Mesenchymal stem cell (in vitro differentiated cells and primary cell): ENCODE measurements around the gene GCK.

Experiments used
- DNase-seq: peaks from one replicate; pipeline ENCODE4 v3.0.0-alpha.2; 2013
- H2AFZ ChIP-seq: one replicate; pipeline ENCODE4 v1.6.1; 2013; ENCODE audit warnings: low read depth, mild to moderate bottlenecking, control low read depth, inconsistent platforms, low read length, moderate library complexity
- H2AK5ac ChIP-seq: 2 replicates; pipeline ENCODE4 v1.6.1; 2013; ENCODE audit warnings: low read length, moderate library complexity, mild to moderate bottlenecking, inconsistent platforms; ENCODE audit not compliant: severe bottlenecking
- H2BK120ac ChIP-seq: one replicate; pipeline ENCODE4 v1.6.1; 2013; ENCODE audit warnings: low read depth, mild to moderate bottlenecking, inconsistent platforms, low read length, moderate library complexity
- H2BK12ac ChIP-seq, 2 experiments: one replicate each; pipeline ENCODE4 v1.6.1; 2013; ENCODE audit warnings: inconsistent platforms in 2 of 2, low read length in 2 of 2, mild to moderate bottlenecking in 2 of 2, moderate library complexity in 2 of 2, control low read depth in 1 of 2
- H2BK15ac ChIP-seq: one replicate; pipeline ENCODE4 v1.6.1; 2013; ENCODE audit warnings: mild to moderate bottlenecking, low read depth, inconsistent platforms; ENCODE audit not compliant: poor library complexity, severe bottlenecking
- H2BK5ac ChIP-seq: 2 replicates; pipeline ENCODE4 v1.6.1; 2013; ENCODE audit warnings: low read depth, mild to moderate bottlenecking, low read length, control low read depth, inconsistent platforms; ENCODE audit not compliant: poor library complexity, severe bottlenecking
- H3K14ac ChIP-seq, 2 experiments: one replicate each; pipeline ENCODE4 v1.6.1; 2013; ENCODE audit warnings: inconsistent platforms in 2 of 2, low read length in 2 of 2, control low read depth in 1 of 2, mild to moderate bottlenecking in 1 of 2, moderate library complexity in 1 of 2
- H3K18ac ChIP-seq, 2 experiments: one replicate each; pipeline ENCODE4 v1.6.1; 2013; ENCODE audit warnings: inconsistent platforms in 2 of 2, low read length in 2 of 2, control low read depth in 1 of 2, low read depth in 1 of 2, mild to moderate bottlenecking in 1 of 2
- H3K23ac ChIP-seq, 2 experiments: one replicate each; pipeline ENCODE4 v1.6.1; 2013; ENCODE audit warnings: inconsistent platforms in 2 of 2, low read length in 2 of 2, mild to moderate bottlenecking in 2 of 2, moderate library complexity in 2 of 2, control low read depth in 1 of 2
- H3K27ac ChIP-seq: 2 replicates; pipeline ENCODE4 v1.5.1; 2013; ENCODE audit warnings: mild to moderate bottlenecking, moderate library complexity, low read length, control low read depth, inconsistent platforms; ENCODE audit not compliant: poor library complexity, severe bottlenecking
- H3K27me3 ChIP-seq, 2 experiments: 2 replicates each; pipeline versions ENCODE4 v1.6.1 to v1.7.0; 2013; ENCODE audit warnings: low read length in 2 of 2, mild to moderate bottlenecking in 2 of 2, moderate library complexity in 2 of 2, control low read depth in 1 of 2, inconsistent platforms in 1 of 2; ENCODE audit not compliant: control insufficient read depth in 1 of 2, insufficient read depth in 1 of 2
- H3K36me3 ChIP-seq, 2 experiments: 2 replicates each; pipeline versions ENCODE4 v1.6.1 to v1.7.0; 2013; ENCODE audit warnings: low read length in 2 of 2, control low read depth in 1 of 2, inconsistent platforms in 1 of 2, low read depth in 1 of 2, mild to moderate bottlenecking in 1 of 2; ENCODE audit not compliant: insufficient read depth in 2 of 2, control insufficient read depth in 1 of 2
- H3K4ac ChIP-seq, 2 experiments: one replicate each; pipeline ENCODE4 v1.6.1; 2013; ENCODE audit warnings: inconsistent platforms in 2 of 2, low read length in 2 of 2, mild to moderate bottlenecking in 2 of 2, moderate library complexity in 2 of 2, control low read depth in 1 of 2, low read depth in 1 of 2
- H3K4me1 ChIP-seq: 2 replicates; pipeline ENCODE4 v1.6.1; 2013; ENCODE audit warnings: low read depth, low read length, control low read depth; ENCODE audit not compliant: control insufficient read depth, insufficient read depth
- H3K4me2 ChIP-seq: 2 replicates; pipeline ENCODE4 v1.6.1; 2013; ENCODE audit warnings: low read length, mild to moderate bottlenecking, inconsistent platforms; ENCODE audit not compliant: poor library complexity, severe bottlenecking
- H3K4me3 ChIP-seq, 2 experiments: 2 replicates each; pipeline versions ENCODE4 v1.5.1 to v1.7.0; 2013; ENCODE audit warnings: low read length in 2 of 2, mild to moderate bottlenecking in 2 of 2, control low read depth in 1 of 2, low read depth in 1 of 2; ENCODE audit not compliant: insufficient read depth in 1 of 2
- H3K79me1 ChIP-seq: replicated peaks from 2 replicates; pipeline ENCODE4 v1.6.1; 2013; ENCODE audit warnings: mild to moderate bottlenecking, control low read depth, low read length, inconsistent platforms; ENCODE audit not compliant: poor library complexity, severe bottlenecking
- H3K9ac ChIP-seq: 2 replicates; pipeline ENCODE4 v1.7.0; 2013; ENCODE audit warnings: mild to moderate bottlenecking, low read length, moderate library complexity
- H3K9me3 ChIP-seq: 2 replicates; pipeline ENCODE4 v1.7.0; 2013; ENCODE audit warnings: mild to moderate bottlenecking, low read length; ENCODE audit not compliant: control insufficient read depth
- H4K8ac ChIP-seq: one replicate; pipeline ENCODE4 v1.6.1; 2013; ENCODE audit warnings: inconsistent platforms, mild to moderate bottlenecking, low read length, moderate library complexity
- H4K91ac ChIP-seq: one replicate; pipeline ENCODE4 v1.6.1; 2013; ENCODE audit warnings: mild to moderate bottlenecking, low read length, inconsistent platforms
- WGBS: methylation state at CpG from one replicate; pipeline ENCODE4 v1.1.7; 2013; ENCODE audit warnings: mixed read lengths; 5-methylcytosine and 5-hydroxymethylcytosine counted together

GCK gene

DNA sequence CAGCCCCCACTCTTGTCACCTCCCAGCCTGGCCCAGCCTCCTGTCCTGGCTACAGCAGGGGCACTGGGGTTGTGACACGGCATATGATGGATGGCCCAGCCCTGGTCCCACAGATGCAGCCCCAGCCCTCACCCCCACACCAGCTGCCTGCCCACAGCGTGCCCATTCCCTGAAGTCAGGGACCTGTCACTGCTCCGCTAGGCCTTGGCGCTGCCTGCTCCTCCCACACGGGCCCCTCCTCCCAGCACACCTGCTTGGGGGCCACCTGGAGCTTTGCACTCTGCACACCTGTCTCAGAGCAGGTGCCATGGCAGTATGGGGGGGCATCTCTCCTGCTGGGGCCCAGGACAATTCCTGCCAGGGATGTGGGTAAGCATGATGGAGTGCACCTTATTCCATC, 3.5 kb downstream of the GCK start:
- Histone ChIP-seq H4K8ac (peak overlapping the region; percentile 5), H3K4me3 (no peak overlapping the region), H3K4me2 (no peak overlapping the region), H2BK5ac (no peak overlapping the region), H2AFZ (no peak overlapping the region), H3K4ac (no peak overlapping the region), H3K27me3 (no peaks in the 10 kb centered on the region), H3K23ac (peak overlapping the region in 1 of 2 experiments; percentile 47), H2BK120ac (no peak overlapping the region), H3K27ac (peak overlapping the region; percentile 67), H2BK15ac (no peak overlapping the region), H2BK12ac (peak overlapping the region in 1 of 2 experiments; percentile 59), H3K14ac (no peak overlapping the region), H3K79me1 (no peaks in the 10 kb centered on the region), H3K4me1 (peaks cover 43% of the 10 kb centered on the region), H3K9ac (no peak overlapping the region), H3K18ac (no peak overlapping the region), H3K9me3 (peaks cover 18% of the 10 kb centered on the region), H4K91ac (no peak overlapping the region), H3K36me3 (no peaks in the 10 kb centered on the region), H2AK5ac (peak overlapping the region; percentile 86)
- no peak for DNase-seq
- WGBS, result 86% methylated on average over 5 of the region's 5 CpGs

DNA sequence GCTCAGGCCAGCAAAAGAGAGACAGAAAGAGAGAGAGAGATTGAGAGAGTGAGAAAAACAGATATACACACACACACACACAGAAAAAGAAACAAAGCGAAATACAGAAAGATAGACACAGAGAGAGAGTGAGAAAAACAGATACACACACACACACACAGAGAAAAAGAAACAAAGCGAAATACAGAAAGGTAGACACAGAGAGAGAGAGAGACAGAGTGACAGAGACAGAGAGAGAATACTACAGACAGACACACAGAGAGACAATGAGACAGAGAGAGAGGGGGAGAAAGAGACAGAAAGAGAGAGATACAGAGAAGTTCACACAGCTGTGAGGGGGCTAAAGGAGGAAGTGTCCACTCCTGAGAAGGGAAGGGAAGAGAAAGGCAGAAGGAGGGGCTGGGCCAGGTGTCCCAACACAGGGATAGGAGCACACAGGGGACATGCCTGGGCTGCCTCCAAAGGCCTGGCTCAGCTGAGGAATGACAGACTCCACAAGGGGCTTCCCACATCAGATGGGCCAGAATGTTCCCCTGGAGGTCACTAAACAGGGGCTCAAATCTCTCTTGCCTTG, 4.3 kb downstream of the GCK start:
- Histone ChIP-seq H3K4me3 (no peak overlapping the region), H3K36me3 (no peaks in the 10 kb centered on the region), H2AK5ac (peak overlapping the region; percentile 86), H4K91ac (no peak overlapping the region), H3K4ac (peak overlapping the region; percentile 11 to 43), H3K23ac (no peak overlapping the region), H3K27ac (peak overlapping the region; percentile 67), H2BK12ac (peak overlapping the region in 1 of 2 experiments; percentile 2), H2BK5ac (peak overlapping the region; percentile 3), H4K8ac (peak overlapping the region; percentile 38), H2AFZ (peak overlapping the region; percentile 21), H3K18ac (peak overlapping the region in 1 of 2 experiments; percentile 48), H3K14ac (peak overlapping the region in 1 of 2 experiments; percentile 63), H2BK15ac (peak overlapping the region; percentile 71), H2BK120ac (no peak overlapping the region), H3K9ac (peak overlapping the region; percentile 65), H3K4me2 (no peak overlapping the region), H3K27me3 (no peaks in the 10 kb centered on the region), H3K79me1 (no peaks in the 10 kb centered on the region), H3K9me3 (peaks cover 18% of the 10 kb centered on the region), H3K4me1 (peaks cover 43% of the 10 kb centered on the region)
- WGBS, result 93% methylated on average over 1 of the region's 2 CpGs
- peak; percentile 11 for DNase-seq

DNA sequence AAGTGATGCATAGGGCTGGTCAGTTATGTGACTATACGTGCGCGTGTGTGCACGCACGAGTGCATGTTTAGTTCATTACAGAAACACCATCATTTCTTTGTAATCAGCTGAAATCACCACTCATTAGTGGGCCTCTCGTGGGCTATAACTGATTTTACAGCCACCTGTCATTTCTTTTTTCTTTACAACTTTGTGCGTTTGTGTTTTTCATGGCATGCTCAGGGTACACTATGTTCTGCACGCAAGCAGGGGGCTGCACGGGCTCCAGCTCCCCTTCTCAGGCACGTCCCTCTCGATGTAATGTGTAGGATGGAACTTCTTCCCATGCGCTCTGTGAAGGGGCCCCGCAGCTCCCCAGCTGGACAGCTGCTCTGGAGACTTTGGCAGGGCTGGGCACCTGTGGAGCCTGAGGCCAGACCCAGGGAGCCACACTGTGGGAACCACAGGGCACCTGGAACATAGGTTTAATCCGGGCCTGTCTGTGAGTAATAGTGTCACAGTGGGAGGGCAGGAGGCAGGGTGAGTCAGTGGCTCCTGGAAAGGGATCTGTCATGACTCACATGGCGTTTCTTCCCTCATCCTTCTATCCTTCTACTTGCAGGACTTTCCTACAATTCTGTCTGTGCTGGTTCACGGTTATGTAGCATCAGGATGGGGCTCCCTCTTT, 4.9 kb downstream of the GCK start:
- no peak overlapping the region for H2BK15ac ChIP-seq
- 76% methylated on average over 13 of the region's 16 CpGs for WGBS
- peaks cover 42% of the 10 kb centered on the region for H3K4me1 ChIP-seq
- peaks cover 18% of the 10 kb centered on the region for H3K9me3 ChIP-seq
- no peak overlapping the region for H2BK5ac ChIP-seq
- no peak overlapping the region for H3K23ac ChIP-seq
- no peak overlapping the region for H3K14ac ChIP-seq
- H3K4me3 ChIP-seq, result no peak overlapping the region
- no peak overlapping the region for H2BK12ac ChIP-seq
- H2AFZ ChIP-seq, result peak overlapping the region; percentile 21
- no peaks in the 10 kb centered on the region for H3K79me1 ChIP-seq
- DNase-seq, result peak; percentile 89
- peak overlapping the region; percentile 67 for H3K27ac ChIP-seq
- no peak overlapping the region for H4K8ac ChIP-seq
- H3K27me3 ChIP-seq, result peaks cover 0 to 2% of the 10 kb centered on the region in 2 experiments
- H2AK5ac ChIP-seq, result no peak overlapping the region
- peak overlapping the region in 1 of 2 experiments; percentile 16 for H3K18ac ChIP-seq
- no peak overlapping the region for H2BK120ac ChIP-seq
- no peaks in the 10 kb centered on the region for H3K36me3 ChIP-seq
- no peak overlapping the region for H4K91ac ChIP-seq
- H3K9ac ChIP-seq, result peak overlapping the region; percentile 65
- H3K4ac ChIP-seq, result no peak overlapping the region
- peak overlapping the region; percentile 30 for H3K4me2 ChIP-seq

DNA sequence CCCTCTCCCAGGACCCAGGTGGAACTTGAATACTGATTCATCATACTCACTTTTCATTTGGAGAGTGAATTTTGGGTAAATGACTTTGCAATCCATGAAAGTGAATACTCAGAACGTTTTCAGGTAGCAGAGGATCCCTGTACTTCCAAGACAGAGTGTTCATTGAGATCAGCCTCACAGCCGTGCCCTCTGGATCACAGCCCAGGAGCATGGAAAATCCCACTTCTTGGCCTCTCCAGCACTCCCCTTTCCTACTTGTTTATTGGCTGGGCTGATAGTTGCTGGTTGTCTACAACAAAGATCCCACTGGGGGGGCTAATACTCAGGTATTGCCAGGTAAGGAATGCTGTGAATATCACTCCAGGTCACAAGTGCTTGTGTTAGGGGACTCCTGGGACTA, 5.9 kb downstream of the GCK start:
- no peak overlapping the region for H4K91ac ChIP-seq
- H3K23ac ChIP-seq, result no peak overlapping the region
- no peak overlapping the region for H3K4me2 ChIP-seq
- H3K4me3 ChIP-seq, result no peak overlapping the region
- no peak overlapping the region for H2BK12ac ChIP-seq
- H3K4ac ChIP-seq, result no peak overlapping the region
- H3K9ac ChIP-seq, result no peak overlapping the region
- peaks cover 18% of the 10 kb centered on the region for H3K9me3 ChIP-seq
- H2BK5ac ChIP-seq, result no peak overlapping the region
- no peak overlapping the region for H2BK15ac ChIP-seq
- H2BK120ac ChIP-seq, result no peak overlapping the region
- no peak overlapping the region for H2AFZ ChIP-seq
- peaks cover 0 to 3% of the 10 kb centered on the region in 2 experiments for H3K27me3 ChIP-seq
- WGBS, result 83% methylated on average over 2 of the region's 2 CpGs
- no peak overlapping the region for H4K8ac ChIP-seq
- no peaks in the 10 kb centered on the region for H3K79me1 ChIP-seq
- DNase-seq, result no peak
- no peak overlapping the region for H3K27ac ChIP-seq
- no peak overlapping the region for H3K14ac ChIP-seq
- H3K36me3 ChIP-seq, result no peaks in the 10 kb centered on the region
- H3K4me1 ChIP-seq, result peaks cover 38% of the 10 kb centered on the region
- H2AK5ac ChIP-seq, result no peak overlapping the region
- H3K18ac ChIP-seq, result no peak overlapping the region
